ENCODE measurements around the gene PDE10A.

The PDE10A gene

DNA sequence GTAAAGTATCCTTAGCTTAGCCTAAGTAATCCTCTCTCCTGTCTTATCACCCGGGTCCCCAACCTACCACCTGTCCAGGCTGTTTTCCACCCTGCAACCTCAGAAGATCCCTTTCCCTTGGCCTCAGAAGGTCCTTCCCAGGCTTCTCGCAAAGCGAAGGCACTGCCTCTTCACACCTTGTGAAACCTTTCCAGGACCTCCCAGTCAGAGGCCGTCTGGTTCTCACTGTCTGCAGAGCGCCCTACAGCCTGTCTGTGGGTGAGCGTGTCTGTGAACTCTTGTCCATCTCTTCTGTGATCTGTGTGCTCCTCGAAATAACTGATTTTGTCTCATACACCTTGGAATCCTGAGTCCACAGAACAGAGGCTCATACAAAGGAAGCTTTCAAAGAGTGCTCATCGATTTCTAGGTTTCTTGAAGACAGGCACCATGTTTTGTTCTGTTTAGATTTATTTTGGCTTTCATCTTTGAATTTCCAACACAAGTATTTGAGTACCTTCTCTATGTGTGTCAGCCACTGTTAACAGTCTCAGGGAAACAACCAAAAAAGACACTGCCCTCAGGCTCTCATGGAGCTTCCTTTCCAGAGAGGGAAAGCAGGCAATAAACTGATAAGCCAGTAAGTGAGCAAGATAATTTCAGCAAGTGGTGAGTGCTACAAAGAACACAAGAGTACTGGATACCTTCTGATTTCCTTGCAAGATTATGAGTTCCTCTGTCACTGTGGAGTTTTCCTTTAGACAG is 6.3 kb downstream of the PDE10A start:
- Histone ChIP-seq H3K4me1 (ENCODE audit: control insufficient read depth in 1 of 2, insufficient read depth in 2 of 2, low read length in 2 of 2) (peaks cover 7 to 8% of the 10 kb centered on the region in 2 donors), H3K9ac (ENCODE audit: low read depth in 1 of 2, low read length in 2 of 2) (no peak overlapping the region), H3K9me3 (ENCODE audit: control insufficient read depth in 1 of 2, low read length in 2 of 2) (no peaks in the 10 kb centered on the region), H3K36me3 (ENCODE audit: control insufficient read depth in 1 of 2, insufficient read depth in 2 of 2, low read length in 2 of 2) (no peaks in the 10 kb centered on the region), H3K27ac (ENCODE audit: low read depth, low read length) (no peak overlapping the region), H3K27me3 (ENCODE audit: control insufficient read depth in 1 of 2, insufficient read depth in 2 of 2, low read length in 2 of 2) (peaks cover 0 to 3% of the 10 kb centered on the region in 2 donors), H3K4me3 (ENCODE audit: low read depth in 1 of 2, low read length in 2 of 2) (no peak overlapping the region)

- H3K9ac ChIP-seq (ENCODE audit: low read depth in 1 of 2, low read length in 2 of 2): no peak overlapping the region
- H3K36me3 ChIP-seq (ENCODE audit: control insufficient read depth in 1 of 2, insufficient read depth in 2 of 2, low read length in 2 of 2): no peaks in the 10 kb centered on the region
- no peaks in the 10 kb centered on the region for H3K9me3 ChIP-seq (ENCODE audit: control insufficient read depth in 1 of 2, low read length in 2 of 2)
- H3K4me3 ChIP-seq (ENCODE audit: low read depth in 1 of 2, low read length in 2 of 2): no peak overlapping the region
- peaks cover 7% of the 10 kb centered on the region in 2 donors for H3K4me1 ChIP-seq (ENCODE audit: control insufficient read depth in 1 of 2, insufficient read depth in 2 of 2, low read length in 2 of 2)
- peaks cover 0 to 2% of the 10 kb centered on the region in 2 donors for H3K27me3 ChIP-seq (ENCODE audit: control insufficient read depth in 1 of 2, insufficient read depth in 2 of 2, low read length in 2 of 2)
- H3K27ac ChIP-seq (ENCODE audit: low read depth, low read length): no peak overlapping the region
Measured at GRCh38 chr6:165655191-165655590, 7.8 kb downstream of the PDE10A start.

- H3K4me3 ChIP-seq (ENCODE audit: low read depth in 1 of 2, low read length in 2 of 2): no peak overlapping the region
Measured at GRCh38 chr6:165654144-165654543, 8.9 kb downstream of the PDE10A start.

GRCh38 chr6:165653607-165654006 is 9.4 kb downstream of the PDE10A start:
- Histone ChIP-seq H3K4me3 (ENCODE audit: low read depth in 1 of 2, low read length in 2 of 2) (no peak overlapping the region), H3K27me3 (ENCODE audit: control insufficient read depth in 1 of 2, insufficient read depth in 2 of 2, low read length in 2 of 2) (no peaks in the 10 kb centered on the region), H3K9ac (ENCODE audit: low read depth in 1 of 2, low read length in 2 of 2) (no peak overlapping the region), H3K27ac (ENCODE audit: low read depth, low read length) (no peak overlapping the region), H3K9me3 (ENCODE audit: control insufficient read depth in 1 of 2, low read length in 2 of 2) (no peaks in the 10 kb centered on the region), H3K36me3 (ENCODE audit: control insufficient read depth in 1 of 2, insufficient read depth in 2 of 2, low read length in 2 of 2) (no peaks in the 10 kb centered on the region), H3K4me1 (ENCODE audit: control insufficient read depth in 1 of 2, insufficient read depth in 2 of 2, low read length in 2 of 2) (peaks cover 8 to 14% of the 10 kb centered on the region in 2 donors)

More at GRCh38 chr6:165654144-165654543, 8.9 kb downstream of the PDE10A start:
- H3K27ac ChIP-seq (ENCODE audit: low read depth, low read length): no peak overlapping the region
- H3K36me3 ChIP-seq (ENCODE audit: control insufficient read depth in 1 of 2, insufficient read depth in 2 of 2, low read length in 2 of 2): no peaks in the 10 kb centered on the region
- H3K4me1 ChIP-seq (ENCODE audit: control insufficient read depth in 1 of 2, insufficient read depth in 2 of 2, low read length in 2 of 2): peaks cover 7 to 14% of the 10 kb centered on the region in 2 donors
- H3K9ac ChIP-seq (ENCODE audit: low read depth in 1 of 2, low read length in 2 of 2): no peak overlapping the region
- H3K27me3 ChIP-seq (ENCODE audit: control insufficient read depth in 1 of 2, insufficient read depth in 2 of 2, low read length in 2 of 2): no peaks in the 10 kb centered on the region
- H3K9me3 ChIP-seq (ENCODE audit: control insufficient read depth in 1 of 2, low read length in 2 of 2): no peaks in the 10 kb centered on the region

DNA sequence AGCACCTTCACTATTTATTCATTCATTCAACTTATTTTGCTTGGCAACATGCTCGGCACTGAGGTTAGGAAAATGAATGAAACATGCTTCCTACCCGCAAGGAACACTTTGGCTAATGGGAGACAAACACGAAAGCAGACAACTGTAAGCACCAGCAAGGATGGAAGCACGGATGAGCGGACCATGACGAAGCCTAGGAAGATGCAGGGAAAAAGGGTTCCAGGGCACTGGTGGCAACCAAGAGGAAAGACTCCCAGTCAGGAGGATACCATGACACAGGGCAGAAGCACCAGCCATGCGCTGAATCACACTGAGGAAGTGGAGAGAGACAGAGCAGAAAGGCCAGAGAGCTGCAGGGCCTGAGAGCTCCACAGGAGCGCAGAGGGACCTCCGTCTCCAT is 9.8 kb downstream of the PDE10A start:
- Histone ChIP-seq H3K27ac (ENCODE audit: low read depth, low read length) (no peak overlapping the region), H3K4me3 (ENCODE audit: low read depth in 1 of 2, low read length in 2 of 2) (no peak overlapping the region), H3K36me3 (ENCODE audit: control insufficient read depth in 1 of 2, insufficient read depth in 2 of 2, low read length in 2 of 2) (no peaks in the 10 kb centered on the region), H3K27me3 (ENCODE audit: control insufficient read depth in 1 of 2, insufficient read depth in 2 of 2, low read length in 2 of 2) (no peaks in the 10 kb centered on the region), H3K4me1 (ENCODE audit: control insufficient read depth in 1 of 2, insufficient read depth in 2 of 2, low read length in 2 of 2) (peaks cover 7 to 12% of the 10 kb centered on the region in 2 donors), H3K9ac (ENCODE audit: low read depth in 1 of 2, low read length in 2 of 2) (no peak overlapping the region), H3K9me3 (ENCODE audit: control insufficient read depth in 1 of 2, low read length in 2 of 2) (no peaks in the 10 kb centered on the region)

- no peaks in the 10 kb centered on the region for H3K27me3 ChIP-seq (ENCODE audit: control insufficient read depth in 1 of 2, insufficient read depth in 2 of 2, low read length in 2 of 2)
- H3K9me3 ChIP-seq (ENCODE audit: control insufficient read depth in 1 of 2, low read length in 2 of 2): no peaks in the 10 kb centered on the region
- no peak overlapping the region for H3K9ac ChIP-seq (ENCODE audit: low read depth in 1 of 2, low read length in 2 of 2)
- no peaks in the 10 kb centered on the region for H3K36me3 ChIP-seq (ENCODE audit: control insufficient read depth in 1 of 2, insufficient read depth in 2 of 2, low read length in 2 of 2)
- no peak overlapping the region for H3K4me3 ChIP-seq (ENCODE audit: low read depth in 1 of 2, low read length in 2 of 2)
- peaks cover 7 to 12% of the 10 kb centered on the region in 2 donors for H3K4me1 ChIP-seq (ENCODE audit: control insufficient read depth in 1 of 2, insufficient read depth in 2 of 2, low read length in 2 of 2)
- H3K27ac ChIP-seq (ENCODE audit: low read depth, low read length): no peak overlapping the region
Measured at GRCh38 chr6:165652766-165653165, 10.3 kb downstream of the PDE10A start.

DNA sequence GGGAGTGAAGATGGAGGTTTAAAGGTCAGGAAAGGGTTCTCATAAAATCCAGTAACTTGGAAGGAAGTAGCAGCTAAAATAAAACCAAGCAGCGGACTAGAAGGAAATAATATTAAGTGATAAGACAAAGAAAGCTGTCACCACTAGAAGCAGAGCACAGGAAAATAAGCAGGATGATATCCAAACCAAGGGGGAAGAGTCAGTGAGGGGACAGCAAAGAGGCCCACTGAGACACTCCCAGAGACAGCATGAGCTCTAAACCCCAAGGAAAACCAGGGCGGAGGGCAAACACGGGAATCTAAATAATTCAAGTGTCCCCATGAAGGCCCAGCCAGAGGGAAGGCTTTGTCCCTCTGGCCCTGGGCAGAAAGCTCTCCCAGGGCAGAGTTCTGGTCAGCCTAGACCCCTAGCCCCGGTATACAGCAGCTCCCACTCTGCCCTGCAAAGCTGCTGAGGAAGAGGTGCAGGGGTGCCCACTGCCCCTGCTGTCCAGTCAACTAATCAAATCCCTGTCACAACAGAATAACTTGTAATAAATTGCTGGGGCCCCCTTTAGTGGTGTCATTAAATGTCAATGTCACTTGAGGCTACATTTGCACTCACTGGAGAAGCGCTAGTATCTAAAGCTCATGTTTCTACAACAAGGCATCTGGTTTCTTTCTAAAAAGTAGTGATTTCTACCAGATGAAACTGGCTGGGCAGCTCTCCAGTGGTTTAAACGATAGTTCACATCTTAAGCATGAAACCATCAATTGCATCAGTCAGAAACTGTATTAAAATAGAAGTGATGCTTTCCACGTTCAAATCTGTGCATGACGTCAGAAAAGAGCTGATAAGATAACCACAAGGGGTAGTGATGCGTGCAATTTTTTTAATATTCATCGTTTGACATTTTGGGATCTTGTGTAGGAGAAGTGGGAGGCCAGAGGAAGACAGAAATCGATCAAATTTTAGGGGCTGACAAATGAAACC is 13.6 kb downstream of the PDE10A start:
- Histone ChIP-seq H3K27me3 (ENCODE audit: control insufficient read depth in 1 of 2, insufficient read depth in 2 of 2, low read length in 2 of 2) (no peaks in the 10 kb centered on the region), H3K9me3 (ENCODE audit: control insufficient read depth in 1 of 2, low read length in 2 of 2) (no peaks in the 10 kb centered on the region), H3K4me3 (ENCODE audit: low read depth in 1 of 2, low read length in 2 of 2) (no peak overlapping the region), H3K27ac (ENCODE audit: low read depth, low read length) (no peak overlapping the region), H3K36me3 (ENCODE audit: control insufficient read depth in 1 of 2, insufficient read depth in 2 of 2, low read length in 2 of 2) (no peaks in the 10 kb centered on the region), H3K4me1 (ENCODE audit: control insufficient read depth in 1 of 2, insufficient read depth in 2 of 2, low read length in 2 of 2) (peaks cover 7 to 26% of the 10 kb centered on the region in 2 donors), H3K9ac (ENCODE audit: low read depth in 1 of 2, low read length in 2 of 2) (no peak overlapping the region)

- Histone ChIP-seq H3K4me1 (ENCODE audit: control insufficient read depth in 1 of 2, insufficient read depth in 2 of 2, low read length in 2 of 2) (peaks cover 7 to 26% of the 10 kb centered on the region in 2 donors), H3K27ac (ENCODE audit: low read depth, low read length) (no peak overlapping the region), H3K9me3 (ENCODE audit: control insufficient read depth in 1 of 2, low read length in 2 of 2) (no peaks in the 10 kb centered on the region), H3K27me3 (ENCODE audit: control insufficient read depth in 1 of 2, insufficient read depth in 2 of 2, low read length in 2 of 2) (no peaks in the 10 kb centered on the region), H3K36me3 (ENCODE audit: control insufficient read depth in 1 of 2, insufficient read depth in 2 of 2, low read length in 2 of 2) (no peaks in the 10 kb centered on the region), H3K4me3 (ENCODE audit: low read depth in 1 of 2, low read length in 2 of 2) (peak overlapping the region in 1 of 2 donors; percentile 9), H3K9ac (ENCODE audit: low read depth in 1 of 2, low read length in 2 of 2) (no peak overlapping the region)
Measured at GRCh38 chr6:165647041-165647440, 16.0 kb downstream of the PDE10A start.

GRCh38 chr6:165645919-165646318 is 17.1 kb downstream of the PDE10A start:
- H3K4me3 ChIP-seq (ENCODE audit: low read depth in 1 of 2, low read length in 2 of 2): no peak overlapping the region
- no peaks in the 10 kb centered on the region for H3K27me3 ChIP-seq (ENCODE audit: control insufficient read depth in 1 of 2, insufficient read depth in 2 of 2, low read length in 2 of 2)
- H3K27ac ChIP-seq (ENCODE audit: low read depth, low read length): no peak overlapping the region
- no peak overlapping the region for H3K9ac ChIP-seq (ENCODE audit: low read depth in 1 of 2, low read length in 2 of 2)
- H3K9me3 ChIP-seq (ENCODE audit: control insufficient read depth in 1 of 2, low read length in 2 of 2): no peaks in the 10 kb centered on the region
- H3K36me3 ChIP-seq (ENCODE audit: control insufficient read depth in 1 of 2, insufficient read depth in 2 of 2, low read length in 2 of 2): no peaks in the 10 kb centered on the region
- H3K4me1 ChIP-seq (ENCODE audit: control insufficient read depth in 1 of 2, insufficient read depth in 2 of 2, low read length in 2 of 2): peaks cover 7 to 26% of the 10 kb centered on the region in 2 donors

All from duodenal mucosa (tissue), 2 donors.